GM21723 (cell line): ENCODE measurements around the gene PTPRN2.

Experiments used
- ATAC-seq: cut with Tn5 transposase; IDR thresholded peaks from one replicate; pipeline ENCODE4 v1.9.1; 2021; ENCODE audit warnings: mild to moderate bottlenecking, moderate library complexity; ENCODE audit not compliant: unreplicated experiment

PTPRN2 gene

DNA sequence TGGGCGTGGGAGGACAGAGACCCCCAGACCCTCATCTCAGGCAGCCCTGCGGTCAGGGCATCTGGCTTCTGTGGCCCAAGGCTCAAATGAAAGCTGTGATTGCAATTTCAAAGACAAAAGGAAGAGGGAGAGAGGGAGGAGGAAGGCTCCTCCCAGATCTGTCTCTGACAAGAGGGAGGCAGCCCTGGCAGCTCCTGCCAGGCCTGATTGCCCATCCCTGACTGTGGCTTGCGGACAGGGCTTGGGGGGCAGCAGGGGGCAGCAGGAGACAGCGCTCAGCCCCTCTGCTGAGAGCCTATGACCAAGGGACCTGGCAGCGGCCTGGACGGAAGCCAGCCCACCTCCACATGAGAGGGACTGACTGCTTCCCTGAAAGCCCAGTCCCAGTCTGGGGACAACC lies 91.8 kb downstream of the PTPRN2 start:
- ATAC-seq, result no peak

DNA sequence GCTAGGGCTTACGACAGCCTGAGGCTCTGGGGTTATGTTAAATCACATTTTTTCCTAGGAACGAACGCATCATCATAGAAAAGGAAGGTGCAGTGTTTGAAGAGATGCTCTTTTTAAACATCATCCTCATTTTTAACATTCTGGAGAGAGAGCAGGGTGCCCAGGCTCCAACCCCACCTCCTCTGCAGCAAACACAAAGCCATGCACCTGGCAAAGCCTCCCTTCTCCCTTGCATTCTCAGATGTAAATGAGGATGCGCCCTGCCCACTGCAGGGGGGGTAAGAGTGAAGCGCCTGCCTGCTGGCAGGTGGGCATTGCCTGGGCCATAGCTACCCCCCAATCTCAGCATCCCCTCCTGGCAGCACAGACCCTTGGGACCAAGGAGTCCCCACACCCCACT lies 92.4 kb downstream of the PTPRN2 start:
- no peak for ATAC-seq

DNA sequence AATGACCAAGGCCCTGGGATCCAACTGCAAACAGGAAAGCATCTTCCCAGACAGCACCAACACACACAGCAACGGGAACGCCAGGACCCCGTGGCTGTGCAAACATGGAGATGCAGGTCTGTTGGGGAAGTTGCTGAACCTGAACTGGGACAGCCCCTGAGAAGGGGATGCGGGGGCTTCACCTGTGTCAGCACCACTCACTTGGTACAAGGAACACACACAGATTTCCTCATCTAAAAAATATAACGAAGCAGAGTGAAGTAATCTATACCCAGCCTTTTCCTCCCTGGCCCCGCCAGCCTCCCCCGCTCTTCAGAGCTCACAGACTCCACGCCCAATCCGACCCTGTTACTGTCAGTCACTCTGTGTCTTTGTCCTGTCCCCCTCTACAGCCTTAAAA lies 93.0 kb downstream of the PTPRN2 start:
- ATAC-seq, result no peak

DNA sequence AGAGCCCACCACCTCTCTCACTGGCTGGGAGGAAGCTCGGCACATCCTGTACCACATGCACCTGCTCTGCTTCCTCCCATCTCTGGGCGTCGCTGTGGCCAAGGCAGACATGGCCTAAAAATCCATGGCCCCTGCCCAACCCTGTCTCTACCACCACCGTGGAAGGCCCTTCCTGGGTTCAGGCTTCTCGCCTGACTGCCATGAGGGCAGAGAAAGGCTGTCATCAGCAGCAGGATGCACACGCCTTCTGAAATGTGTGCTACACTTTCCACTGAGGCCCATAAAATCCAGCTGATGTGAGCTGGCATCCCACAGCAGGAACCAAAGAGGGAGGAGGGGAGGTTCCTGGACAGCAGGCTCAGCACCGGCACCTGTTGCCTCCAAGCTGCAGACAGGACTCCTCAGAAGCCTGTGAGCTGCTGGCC lies 93.4 kb downstream of the PTPRN2 start:
- peak; percentile 63 for ATAC-seq

DNA sequence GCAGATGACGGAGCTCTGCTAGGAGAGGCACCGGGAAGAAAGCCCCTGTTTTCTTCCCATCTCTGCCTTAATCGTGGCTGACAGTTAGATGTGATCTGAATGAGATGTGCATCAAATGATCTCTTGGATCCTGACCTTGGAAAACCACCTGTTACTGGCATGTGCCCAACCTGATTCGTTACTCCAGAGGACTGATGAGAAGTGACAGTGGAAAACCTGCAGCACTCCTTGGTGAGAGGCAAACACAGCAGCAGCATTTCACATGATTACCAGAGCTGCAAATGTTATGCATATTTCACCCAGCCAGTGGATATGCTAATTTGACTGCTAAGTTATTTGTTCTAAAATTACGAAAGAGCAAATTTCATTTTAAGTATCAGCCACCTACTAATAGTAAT lies 95.3 kb downstream of the PTPRN2 start:
- no peak for ATAC-seq

DNA sequence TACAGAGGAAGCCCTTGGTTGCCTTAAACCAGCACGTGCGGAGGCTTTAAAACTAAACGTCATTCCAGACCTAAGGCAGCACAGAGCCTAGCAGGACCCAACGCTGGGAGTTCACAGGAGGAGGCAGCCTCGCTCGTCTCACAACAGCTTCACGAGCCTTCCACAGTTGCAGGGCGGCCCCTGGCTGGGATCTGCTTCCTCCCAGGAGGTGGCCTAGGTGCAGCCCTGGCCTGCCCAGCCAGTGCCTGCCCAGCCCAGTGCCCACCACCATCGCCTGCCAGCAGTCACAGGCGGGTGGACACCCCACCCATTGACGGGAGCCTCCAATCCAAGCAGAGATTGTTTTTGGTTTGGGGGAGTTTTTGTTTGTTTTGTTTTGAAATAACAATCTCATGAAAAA lies 96.5 kb downstream of the PTPRN2 start:
- no peak for ATAC-seq

DNA sequence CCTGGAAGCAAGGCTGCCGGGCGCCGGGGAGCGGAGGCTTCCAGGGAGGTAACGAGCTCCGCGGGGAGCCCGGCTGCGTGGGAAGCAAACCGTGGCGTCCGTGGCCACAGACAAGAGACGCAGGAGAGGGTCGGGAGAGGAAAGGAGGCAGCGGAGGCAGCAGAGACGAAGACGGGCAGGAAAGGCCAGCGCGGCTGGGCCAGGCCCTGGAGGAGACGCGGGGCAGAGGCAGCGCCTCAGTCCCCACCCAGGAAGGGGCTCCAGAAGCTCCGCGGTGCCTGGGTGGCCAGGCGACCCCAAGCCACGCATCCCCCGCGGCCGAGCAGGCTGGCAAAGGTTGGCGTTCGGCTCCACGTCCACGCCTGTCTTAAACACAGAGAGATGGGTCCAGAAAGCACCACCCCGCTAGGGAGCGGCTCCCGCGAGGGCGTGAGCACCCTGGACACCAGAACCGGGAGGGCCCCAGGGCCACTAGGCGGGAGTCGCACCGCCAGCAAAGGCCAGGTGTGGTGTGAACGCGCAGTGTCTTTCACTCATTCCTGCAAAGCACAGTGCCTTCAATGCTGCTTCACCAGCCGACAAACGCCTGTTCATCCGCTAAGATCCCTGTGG lies 97.3 kb downstream of the PTPRN2 start:
- no peak for ATAC-seq

DNA sequence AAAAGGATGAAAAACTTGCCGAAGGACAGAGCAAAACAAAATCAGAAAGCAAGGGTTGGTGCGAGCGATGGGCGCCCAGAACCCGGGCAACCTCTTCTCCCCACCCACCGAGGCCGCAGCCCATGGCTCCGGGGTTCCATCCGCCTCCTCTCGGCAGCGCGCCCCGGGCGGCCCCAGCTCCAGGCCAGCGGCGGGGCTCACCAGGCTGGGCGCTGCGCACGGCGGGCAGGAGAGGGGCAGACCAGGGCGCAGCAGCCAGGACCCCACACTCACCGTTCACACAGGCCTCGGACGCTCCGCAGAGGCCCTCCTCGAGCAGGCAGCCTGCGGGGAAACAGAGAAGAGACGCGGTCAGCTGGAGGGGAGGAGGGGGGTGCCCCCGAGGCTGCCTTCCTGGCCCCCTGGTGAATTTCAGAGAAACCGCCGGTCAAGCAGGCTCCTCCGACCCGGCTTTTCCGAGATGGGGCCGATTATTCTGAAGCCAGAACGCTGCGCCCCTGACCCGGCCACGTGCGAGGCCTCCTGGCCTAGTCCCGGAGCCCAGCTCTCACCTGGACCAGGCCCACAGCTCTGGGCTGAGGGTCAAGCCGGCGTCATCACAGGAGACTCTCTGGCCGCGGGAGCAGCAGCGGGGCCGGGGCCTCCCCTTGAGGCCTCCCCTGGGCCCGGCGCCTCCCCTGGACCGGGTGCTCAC lies 98.0 kb downstream of the PTPRN2 start:
- no peak for ATAC-seq

DNA sequence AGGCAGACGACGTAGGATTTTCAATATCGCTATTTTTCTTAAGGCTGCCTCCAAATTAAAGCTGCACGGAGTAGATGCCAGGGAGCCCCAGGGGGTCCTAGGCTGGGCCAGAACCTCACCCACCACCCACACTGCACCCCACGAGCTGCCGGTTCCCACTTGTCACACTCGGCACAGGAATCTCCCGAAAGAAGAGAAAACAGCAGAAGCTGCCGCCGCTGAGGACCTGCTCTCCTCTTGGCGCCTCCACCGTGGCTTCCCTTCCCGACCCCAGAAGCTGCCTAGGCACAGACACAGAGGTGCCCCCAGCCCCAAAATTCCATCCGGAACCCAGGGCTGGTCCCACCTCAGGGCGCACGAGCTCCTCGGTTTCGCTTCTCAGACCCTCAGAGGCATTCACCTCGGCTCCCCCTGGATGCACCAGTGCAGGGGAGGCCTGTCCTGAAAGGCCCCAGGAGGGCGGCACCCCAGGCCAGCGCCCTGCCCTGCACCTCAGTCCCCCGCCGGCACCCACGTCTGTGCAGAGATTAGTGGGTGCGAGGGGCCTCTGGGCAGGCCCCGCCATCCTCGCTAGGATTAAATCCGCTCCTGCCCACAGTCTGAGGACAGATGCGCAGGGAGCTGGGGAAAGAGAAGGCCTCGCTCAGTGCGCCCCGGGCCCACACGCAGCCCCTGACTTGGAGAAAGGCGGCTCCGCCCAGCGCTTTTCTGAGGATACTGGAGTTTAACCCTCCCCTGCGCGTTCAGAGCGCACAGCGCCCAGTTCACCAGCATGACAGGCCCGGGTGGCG lies 99.2 kb downstream of the PTPRN2 start:
- ATAC-seq, result no peak

DNA sequence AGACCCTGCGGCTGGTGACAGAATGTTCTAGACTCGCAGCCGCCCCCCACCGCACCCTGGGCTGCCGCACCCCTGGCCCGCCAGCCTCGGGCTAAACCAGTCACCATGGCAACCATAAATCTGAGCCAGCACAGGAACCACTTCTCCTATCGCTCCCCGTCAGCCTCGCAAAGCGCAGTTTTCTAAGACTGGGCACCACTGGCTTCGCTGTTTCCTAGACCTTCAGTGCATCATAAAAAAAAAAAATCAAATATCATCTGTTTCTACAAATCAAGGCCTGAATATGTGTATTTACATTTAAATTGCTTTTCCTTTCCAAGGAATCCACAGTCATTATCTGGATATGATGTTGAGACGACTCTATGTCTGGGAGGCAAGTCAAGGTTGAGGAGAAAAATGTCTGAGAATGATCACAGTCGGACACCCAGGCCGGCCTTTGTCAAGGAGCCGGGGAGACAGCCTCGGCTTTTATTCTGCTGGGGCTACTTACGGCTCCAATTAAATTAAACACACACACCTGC lies 99.9 kb downstream of the PTPRN2 start:
- no peak for ATAC-seq

DNA sequence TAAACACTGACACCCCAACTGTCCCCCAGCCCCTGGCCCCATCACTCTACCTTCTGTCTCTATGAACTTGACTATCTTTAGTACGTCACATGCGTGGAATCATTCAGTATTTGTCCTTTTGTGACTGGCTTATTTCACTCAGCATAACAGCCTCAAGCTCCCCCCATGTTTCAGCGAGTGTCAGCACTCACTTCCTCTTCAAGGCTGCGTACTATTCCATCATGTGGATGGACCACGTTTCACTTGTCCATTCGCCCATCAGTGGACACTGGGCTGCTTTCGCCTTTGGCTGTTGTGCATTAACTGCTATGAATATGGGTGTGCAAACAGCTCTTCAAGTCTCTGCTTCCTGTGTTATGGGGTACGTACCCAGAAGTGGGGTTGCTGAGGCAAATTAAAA lies 100.7 kb downstream of the PTPRN2 start:
- ATAC-seq, result no peak

DNA sequence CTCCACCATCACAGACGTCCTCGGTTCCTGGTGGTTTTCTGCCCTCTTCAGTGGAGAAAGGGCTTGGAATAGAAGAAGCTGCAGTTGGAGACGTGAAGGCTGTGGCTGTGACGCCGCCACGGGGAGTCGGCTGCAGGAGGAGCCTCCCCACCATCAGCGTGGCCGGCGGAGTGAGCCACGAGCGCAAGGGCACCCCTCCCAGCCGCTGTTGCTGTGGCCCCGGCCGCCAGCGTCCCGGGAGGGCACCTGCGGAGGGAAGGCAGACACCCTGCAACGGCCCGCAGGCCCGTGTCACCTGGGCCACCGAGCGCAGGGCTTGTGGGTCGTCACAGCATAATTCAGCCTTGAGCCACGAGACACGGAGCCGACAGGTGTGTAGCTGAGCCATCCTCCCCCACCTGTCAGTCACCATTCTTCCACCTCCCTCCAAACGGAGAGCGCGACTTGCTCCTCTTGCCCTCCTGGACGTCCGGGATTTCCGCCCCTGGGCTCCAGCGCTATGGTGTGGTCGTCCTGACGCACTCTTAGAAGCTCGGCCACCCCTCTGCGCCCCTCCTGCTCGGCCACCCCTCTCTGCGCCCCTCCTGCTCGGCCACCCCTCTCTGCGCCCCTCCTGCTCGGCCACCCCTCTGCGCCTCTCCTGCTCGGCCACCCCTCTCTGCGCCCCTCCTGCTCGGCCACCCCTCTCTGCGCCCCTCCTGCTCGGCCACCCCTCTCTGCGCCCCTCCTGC lies 102.7 kb downstream of the PTPRN2 start:
- ATAC-seq, result no peak

DNA sequence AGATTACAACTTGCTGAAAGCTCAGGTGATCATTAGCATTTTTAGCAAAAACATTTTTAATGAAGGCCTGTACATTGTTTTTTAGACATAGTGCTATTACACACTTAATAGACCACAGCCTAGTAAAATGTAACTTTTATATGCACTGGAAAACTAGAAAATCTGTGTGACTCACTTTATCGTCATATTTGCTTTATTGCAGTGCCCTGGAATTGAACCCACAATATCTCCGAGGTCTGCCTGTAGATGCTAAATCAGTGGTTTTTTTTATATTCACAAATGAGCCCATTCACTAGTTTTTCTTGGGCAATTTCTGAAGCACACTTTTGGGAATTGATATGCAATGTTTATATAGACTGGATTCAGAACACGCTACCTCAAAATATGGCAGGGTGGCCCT lies 105.1 kb downstream of the PTPRN2 start:
- no peak for ATAC-seq

DNA sequence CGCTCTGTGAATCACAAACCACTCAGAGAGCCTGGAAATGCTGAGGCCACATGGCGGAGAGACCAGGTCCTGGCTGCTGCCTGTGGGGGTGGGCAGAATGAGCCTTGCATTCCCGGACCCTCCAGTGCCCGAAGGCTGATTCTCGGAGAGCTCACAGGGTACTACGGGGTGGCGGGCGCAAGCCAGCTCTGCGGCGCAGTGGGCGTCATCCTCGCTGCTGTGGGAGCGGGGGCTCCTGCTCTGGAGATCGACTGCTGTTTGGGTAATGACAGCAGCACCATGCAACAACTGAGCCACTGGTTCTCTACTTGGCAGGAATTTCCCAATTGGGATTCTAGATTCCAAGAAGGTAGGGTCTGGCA lies 108.0 kb downstream of the PTPRN2 start:
- ATAC-seq, result no peak

DNA sequence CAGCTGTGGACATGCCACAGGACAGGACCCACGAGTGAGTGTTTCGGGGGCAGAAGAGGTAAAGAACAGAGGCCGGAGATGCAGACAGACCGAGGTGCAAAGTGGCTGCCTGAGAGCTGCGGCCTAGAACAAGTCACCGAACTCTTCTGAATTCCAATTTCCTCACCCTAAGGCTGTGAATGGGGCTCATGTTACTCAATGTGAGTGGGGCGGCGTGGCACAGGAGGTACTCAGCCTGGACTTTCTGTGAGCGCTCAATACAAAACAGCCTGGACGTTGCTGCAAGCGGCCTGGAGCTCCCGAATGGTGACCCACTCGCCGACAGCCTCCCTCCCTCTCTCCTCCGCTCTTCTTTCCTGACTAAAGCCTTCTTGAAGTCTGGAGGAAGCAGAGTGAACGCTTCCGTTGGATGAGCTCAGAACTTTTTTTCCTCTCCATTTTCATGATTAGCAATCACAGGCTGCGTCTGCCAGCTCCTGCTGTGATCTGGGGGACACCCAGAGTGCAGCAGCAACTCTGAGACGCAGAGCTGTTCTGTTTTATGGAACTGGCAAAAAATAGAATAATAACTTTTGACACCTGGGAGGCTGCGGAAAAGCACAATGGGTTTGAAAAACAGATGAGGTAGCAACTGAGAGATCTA lies 108.5 kb downstream of the PTPRN2 start:
- ATAC-seq, result no peak

DNA sequence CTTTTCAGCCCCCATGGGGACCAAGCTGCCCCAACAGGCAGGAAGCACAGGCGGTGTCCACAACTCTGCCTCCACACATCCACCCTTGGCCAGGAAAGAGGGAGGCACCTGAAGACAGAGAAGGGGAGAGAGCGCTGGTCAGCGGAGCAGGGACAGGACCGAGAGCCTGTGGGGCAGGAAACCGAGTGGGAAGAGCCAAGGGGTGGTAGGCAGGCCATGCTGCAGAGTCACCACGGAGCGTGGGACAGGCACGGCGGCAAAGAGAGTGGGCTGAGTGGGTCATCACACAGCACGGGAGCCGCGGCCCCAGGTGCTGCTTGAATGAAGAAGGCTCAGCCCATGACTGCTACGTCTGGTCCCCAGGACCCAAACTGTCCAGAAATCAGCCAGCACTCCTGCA lies 109.8 kb downstream of the PTPRN2 start:
- ATAC-seq, result no peak

DNA sequence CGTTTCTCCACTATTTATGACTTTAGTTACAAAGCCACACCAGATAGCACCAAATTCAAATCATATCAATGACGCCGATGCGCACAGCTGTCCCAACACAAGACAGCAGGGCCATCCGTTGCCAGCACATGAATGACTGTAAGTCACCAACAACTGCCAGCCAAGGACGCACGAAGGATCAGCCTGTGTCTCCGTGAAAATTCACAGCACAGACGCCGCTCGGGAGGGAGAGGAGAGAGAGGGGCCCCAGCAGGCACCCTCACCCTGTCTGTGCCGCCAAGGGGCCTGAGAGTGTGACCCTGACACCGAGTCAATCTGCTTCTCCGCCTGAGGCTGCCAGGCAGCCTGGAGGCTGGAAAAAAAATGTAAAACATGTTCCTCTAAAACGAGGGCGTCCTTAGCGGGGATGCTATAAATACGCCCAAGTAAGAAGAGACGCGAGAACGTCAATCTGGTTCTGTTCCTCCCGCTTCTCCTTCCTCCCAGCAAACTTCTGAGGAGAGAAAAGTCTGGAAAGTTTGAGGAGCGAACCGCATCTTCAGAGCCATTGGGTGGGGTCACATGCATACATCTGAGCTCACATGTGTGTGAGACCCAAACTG lies 111.2 kb downstream of the PTPRN2 start:
- no peak for ATAC-seq

DNA sequence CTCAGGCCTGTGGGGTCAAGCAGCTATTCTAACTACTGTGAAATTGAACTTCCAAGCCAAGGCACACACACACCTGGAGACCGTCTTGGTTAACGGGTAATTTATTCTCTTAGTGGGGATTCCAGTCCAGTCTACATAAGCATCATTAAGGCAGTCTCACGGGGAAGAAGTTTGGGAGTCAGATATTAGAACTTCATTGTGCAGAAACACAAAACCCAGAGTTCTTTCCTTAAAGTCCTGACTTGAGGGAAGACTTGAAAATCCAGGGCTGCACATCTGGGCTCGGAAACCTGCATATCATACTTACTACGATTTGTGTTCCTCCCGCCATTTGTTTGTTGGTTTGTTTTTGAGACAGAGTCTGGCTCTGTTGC lies 112.0 kb downstream of the PTPRN2 start:
- no peak for ATAC-seq

DNA sequence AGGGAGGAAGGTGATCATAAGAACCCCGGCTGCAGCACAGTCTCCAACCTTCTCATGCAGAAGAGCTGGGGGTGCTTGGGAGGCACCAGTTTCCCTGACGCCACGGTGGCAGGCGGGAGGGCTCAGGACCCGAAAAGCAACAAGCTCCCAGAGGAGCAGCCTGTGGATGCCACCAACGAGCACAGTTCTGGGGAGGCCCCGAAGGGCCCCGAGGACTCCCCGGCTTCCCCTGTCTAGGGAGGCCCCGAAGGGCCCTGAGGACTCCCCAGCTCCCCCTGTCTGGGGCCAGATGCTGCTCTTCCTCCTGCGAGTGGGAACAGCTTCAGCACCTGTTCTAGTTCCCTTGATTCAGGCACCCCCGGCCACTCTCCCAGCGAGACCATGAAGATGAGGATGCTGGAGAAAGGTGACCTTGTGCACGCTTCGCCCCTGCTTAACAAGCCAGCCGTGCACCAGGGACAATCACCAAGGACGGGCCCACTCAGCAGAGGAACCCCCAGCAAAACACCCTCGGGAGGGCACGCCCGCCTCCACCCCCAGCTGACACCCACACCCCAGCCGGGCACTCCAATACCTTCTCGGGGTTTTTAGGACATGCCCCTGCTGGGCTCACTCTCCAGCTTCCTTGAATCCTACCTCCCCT lies 112.5 kb downstream of the PTPRN2 start:
- no peak for ATAC-seq

DNA sequence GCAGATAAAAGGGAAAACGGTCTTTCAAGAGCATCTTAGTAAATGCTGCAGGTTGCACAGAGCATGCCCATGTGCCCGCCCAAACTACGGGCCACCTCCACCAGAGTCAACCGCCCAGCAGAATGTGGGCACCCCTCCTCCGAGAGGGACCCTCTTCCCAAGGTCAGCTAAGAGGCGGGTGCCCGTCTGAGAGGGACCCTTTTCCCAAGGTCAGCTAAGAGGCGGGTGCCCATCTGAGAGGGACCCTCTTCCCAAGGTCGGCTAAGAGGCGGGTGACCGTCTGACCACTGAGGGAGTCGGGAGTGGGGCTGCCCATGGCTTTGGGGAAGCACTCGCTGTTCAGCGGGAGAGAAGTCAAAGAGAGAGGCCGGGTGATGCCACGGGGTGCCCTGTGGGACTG lies 113.1 kb downstream of the PTPRN2 start:
- no peak for ATAC-seq
